GM10266 (cell line): ENCODE data around the gene MLIP.

Experiments
- DNase-seq: peaks from one replicate; pipeline ENCODE4 v3.0.0; 2012; ENCODE audit errors: extremely low spot score
- CTCF ChIP-seq: IDR thresholded peaks from 2 replicates; pipeline ENCODE4 v1.5.1; 2012; ENCODE audit warnings: mild to moderate bottlenecking, low read depth; ENCODE audit not compliant: control insufficient read depth, insufficient read depth; ENCODE audit errors: missing control alignments

The MLIP gene

GRCh38 chr6:54111341-54112045 lies at the start of gene MLIP:
Gene MLIP, plus strand, starts transcription at chr6:54111443. Its CDS starts 37 bp downstream, at chr6:54111480.
- TF ChIP-seq CTCF = no peak
- no peak for DNase-seq

GRCh38 chr6:54063228-54063539 lies 48.1 kb upstream of the MLIP start:
- no peak for DNase-seq
- no peak for TF ChIP-seq CTCF

GRCh38 chr6:54068694-54069093 lies 42.5 kb upstream of the MLIP start:
- no peak for TF ChIP-seq CTCF
- DNase-seq = no peak

GRCh38 chr6:54070025-54070424 lies 41.2 kb upstream of the MLIP start:
- no peak for DNase-seq
- no peak for TF ChIP-seq CTCF

GRCh38 chr6:54071821-54072340 lies 39.4 kb upstream of the MLIP start:
- DNase-seq = no peak
- TF ChIP-seq CTCF = no peak

GRCh38 chr6:54072635-54073313 lies 38.5 kb upstream of the MLIP start:
- TF ChIP-seq CTCF = no peak
- no peak for DNase-seq

- no peak for DNase-seq
- no peak for TF ChIP-seq CTCF
Measured at GRCh38 chr6:54073487-54073886, 37.8 kb upstream of the MLIP start.
